ENCODE results near the gene COL18A1.
"Not testable (repeated sequence)": the region's sequence is repeated elsewhere in the genome, so short reads cannot be mapped to it uniquely, and the experiment has no call there.

COL18A1 gene

DNA sequence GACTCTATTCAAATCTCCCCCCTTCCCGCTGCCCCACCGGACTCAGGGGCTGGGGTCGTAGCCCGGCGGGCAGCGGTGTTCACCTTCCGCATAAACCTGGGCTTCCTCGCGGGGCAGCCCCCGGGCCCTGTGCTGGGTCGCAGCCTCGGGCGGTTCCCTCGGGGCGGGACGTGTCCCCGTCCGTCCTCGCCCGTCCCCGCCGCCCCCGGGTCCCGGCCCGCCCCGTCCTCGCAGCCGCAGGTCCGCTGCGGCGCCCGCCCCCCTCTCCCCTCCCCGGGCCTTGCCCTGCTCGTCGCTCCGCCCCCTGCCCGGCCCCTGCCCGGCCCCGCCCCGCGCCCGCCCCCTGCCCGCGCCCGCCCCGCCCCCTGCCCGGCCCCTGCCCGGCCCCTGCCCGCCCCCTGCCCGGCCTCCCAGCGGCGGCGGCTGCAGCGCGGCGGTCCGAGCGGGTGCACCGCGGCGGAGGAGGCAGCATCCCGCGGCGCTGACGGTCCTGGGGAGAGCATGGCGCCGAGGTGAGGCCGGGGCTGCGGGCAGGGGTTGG is at the start of gene COL18A1:
COL18A1 (plus strand) TSS at position 436 of the 541 bp plus-strand sequence; CDS start at position 502, 66 bp downstream.
- DNase-seq: no peak

DNA sequence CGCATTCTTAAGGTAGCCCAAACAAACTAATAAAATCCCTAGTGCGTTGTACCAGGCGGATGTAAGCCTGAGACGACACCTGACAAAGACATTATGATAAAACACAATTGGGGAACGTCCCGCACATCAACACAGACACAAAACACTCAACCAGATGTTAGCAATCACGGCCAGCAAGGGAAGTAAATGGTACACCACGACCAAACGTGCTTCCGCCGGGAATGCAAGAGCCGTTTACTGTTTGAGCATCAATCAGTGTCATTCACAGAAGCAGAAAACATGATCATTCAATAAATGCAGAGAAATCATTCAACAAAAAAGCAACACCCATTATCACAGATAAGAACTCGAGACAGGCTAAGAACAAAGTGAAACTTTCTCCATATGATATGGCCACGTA is 49.4 kb upstream of the COL18A1 start:
- DNase-seq: no peak

DNA sequence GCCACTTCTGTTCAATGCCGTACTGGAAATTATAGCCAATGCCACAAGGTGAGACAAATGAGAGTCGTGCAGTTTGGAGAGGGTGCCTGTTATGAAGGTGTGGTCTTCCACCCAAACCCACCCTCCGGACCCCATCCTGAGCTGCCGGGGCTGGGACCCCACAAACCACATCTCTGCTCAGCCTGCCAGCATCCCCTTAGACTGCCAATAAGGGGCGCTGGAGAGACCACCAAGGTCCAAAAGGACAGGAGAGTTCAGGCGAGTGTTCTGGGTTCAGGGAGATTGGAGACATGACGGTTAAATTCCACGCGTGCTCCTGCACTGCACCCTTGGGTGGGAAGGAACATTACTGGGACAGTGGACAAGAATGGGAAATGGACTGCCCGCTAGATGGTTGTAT is 48.7 kb upstream of the COL18A1 start:
- no peak for DNase-seq

DNA sequence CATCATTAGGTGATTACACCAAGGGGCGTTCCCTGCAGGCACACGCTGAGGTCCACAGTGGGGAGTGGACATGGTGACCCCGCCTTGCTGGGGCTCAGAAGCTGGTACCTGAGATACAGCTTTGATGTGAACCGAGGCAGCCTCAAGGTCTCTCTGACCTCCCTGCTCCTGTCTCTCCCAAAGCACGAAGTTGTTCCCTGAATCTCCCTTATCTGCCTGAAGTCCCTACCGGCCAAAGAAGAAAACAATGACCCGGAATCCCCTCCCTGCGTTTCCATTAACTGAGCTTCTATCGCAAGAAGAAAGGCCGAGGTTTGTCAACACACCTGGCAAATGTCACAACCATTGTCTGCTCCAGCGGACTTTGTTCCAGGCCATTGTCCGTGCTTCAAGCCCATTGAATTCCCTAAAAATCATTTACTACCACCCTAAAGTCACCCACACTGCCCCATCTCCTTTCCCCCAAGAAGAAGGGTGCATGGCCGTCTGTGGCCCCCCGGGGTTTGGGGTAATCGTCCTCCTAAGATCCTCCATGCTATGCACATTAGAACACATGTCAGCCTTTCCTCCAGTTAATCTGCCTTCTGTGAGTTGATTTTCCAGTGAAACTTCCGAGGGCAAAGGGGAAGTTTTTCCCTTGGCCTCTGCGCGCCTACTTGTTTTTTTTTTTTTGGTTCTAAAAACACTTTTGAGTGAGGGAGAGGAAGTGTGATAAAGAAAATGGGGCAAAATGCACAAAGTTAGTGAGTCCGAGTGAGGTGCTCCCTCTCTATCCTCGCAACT is 48.1 kb upstream of the COL18A1 start:
- no peak for DNase-seq

DNA sequence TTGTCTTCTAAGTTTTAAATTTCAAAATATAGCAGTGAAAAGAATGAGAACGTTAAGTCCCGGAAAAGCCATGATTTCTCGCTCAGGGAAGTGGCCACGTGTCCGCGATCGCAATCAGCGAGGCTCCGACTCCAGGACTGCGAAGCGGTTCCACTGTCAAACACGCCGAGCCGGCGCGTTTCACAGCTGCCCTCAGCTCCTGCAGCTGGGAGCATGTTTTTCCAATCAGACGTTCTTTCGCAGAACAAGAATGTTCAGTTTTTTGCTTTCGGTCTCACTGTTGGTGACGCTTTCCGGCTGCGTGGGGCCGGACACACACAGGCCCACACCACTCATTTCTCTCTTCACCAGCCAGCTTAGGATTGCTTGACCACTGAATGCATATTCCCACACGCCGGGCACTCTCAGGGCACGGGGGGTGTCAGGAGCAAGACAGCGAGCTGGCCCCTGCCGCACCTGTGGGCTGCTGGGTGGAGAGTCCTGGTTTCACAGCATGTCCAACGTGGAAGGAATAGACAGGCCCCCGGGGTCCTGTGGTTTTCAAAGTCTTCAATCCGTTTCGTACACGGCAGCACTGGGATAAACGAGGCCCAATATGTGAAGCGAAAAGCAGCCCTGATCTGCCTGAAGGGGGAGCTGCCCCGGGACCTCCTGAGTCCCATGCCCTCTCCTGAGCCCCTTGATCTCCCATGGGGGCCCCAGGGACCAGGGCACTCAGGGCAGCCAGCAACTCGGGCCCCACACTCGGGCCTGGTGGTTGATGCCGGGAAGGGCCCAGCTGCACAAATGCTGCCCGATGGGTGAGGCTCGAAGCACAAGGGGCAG is 47.3 kb upstream of the COL18A1 start:
- no peak for DNase-seq

DNA sequence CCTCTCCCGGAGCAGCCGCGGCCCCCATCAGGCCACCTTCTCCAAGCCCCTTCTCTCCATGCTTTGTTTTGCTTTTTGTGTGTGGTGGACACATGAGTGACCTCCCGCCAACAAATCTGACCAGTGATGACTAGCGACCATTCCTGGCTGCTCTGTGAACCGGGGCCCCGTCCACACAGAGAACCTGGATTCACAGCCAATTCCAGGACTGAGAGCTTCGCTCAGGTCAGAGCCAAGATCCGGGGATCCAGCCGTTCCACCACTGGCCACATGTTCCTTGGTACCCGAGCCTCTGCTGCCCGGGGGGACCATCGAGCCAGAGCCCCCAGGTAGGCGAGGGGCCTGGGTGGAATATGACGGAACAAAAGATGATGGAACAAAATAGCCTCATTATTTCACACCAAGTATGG is 46.7 kb upstream of the COL18A1 start:
- DNase-seq: no peak

DNA sequence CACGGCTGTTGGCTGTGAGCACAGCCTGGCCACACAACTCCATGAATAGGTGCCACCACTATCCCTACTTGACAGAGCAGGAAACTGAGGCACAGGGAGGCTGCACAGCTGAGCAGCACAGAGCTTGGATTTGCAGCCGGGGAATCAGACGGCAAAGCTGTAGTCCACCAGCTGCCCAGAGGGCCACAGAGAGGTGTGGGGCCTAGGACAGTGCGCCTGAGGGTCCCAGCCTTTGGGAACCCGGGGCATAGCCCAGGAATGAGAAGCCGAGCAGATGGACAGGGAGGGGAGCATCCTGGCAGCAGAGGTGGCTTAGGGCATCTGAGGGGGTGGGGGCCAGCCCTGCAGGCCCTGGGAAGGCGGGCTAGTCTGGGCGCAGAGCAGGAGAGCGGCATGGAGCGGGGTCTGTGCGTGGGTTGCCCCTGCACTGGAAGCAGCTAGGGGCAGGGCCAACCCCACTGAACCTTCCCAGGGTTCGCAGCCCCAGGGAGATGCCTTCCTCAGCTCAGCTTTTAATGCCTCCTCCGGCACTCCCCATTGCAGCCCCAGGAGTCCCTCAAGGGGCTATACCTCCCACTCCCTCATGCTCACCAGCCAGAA is 46.2 kb upstream of the COL18A1 start:
- no peak for DNase-seq

DNA sequence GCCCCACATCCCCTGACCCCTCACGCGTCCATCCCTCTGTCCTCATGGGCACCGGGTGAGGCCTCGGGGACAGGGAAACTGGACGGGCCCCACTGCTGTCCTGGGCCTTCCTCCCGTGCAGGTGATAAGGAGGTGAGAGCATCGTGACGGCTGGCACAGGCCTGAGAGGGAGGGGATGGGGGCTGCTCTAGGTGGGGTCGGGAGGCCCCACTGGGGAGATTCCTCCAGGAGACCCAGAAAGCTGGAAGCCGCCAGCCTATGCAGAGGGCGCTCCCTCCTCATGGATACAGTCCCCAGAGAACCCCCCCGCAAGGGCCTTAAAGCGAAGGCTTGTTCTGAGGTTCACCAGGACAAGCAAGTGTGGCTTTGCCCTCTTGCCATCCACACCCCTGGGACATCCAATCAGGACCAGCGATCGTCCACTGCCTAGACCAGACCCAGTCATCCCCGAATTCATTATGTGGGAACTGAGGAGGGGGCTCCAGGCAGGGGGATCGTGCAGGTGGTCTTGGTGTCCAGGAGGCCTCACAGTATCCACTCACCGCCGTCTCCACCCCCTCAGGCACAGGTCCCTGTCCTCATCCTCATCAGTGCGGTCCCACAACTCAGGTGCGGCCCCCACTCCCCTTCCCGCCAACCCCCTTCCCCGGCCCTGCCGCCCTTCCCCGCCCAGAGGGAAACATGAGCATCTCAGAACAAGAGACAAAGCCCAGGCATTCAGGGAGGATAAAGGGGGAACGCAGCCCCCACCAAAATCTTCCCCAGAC is 45.3 kb upstream of the COL18A1 start:
- no peak for DNase-seq

DNA sequence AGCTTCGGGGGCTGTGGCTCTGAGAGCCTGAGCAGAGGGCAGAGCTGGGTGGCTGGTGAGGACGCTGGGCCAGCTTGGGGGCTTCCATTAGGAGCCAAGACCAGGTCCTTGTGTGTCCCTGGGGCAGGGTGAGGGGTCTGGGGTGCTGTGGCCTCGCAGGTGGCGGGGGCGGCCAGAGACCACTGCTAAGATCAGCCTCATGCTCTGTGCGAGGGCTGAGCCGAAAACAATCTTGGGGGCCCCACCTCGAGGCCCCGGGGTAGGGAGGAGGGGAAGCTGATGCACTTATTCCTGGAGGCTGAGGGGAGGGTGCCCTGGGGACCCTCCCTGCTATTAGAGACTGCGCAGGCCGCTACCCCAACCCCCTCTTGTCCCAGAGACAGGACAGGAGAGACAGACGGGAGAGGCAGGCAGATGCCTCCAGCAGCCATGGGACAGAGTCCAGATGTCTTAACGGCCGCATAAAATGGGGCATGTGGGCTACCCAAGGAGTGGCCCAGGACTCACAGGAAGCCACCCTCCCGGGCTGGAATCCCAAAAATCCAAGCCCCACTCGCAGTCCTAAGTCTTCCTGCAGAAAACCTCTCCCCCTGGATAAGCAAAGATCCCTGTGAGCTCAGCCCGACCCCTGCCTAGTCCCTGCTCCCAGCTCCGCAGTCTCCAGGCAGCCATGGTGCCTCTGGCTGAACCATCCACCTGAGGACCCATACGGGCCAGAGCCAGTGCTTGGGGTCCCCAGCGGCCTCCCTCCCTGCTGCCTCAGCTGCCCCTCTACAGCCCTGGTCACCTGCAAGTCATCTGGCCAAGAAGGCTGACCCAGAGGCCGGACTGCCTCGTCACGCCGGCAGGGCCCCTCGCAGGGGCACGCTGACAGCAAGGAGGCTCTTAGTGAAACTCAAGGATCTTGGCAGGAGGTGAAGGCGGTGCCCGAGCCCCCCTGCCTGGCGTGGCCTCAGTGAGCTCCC is 43.6 kb upstream of the COL18A1 start:
- no peak for DNase-seq

DNA sequence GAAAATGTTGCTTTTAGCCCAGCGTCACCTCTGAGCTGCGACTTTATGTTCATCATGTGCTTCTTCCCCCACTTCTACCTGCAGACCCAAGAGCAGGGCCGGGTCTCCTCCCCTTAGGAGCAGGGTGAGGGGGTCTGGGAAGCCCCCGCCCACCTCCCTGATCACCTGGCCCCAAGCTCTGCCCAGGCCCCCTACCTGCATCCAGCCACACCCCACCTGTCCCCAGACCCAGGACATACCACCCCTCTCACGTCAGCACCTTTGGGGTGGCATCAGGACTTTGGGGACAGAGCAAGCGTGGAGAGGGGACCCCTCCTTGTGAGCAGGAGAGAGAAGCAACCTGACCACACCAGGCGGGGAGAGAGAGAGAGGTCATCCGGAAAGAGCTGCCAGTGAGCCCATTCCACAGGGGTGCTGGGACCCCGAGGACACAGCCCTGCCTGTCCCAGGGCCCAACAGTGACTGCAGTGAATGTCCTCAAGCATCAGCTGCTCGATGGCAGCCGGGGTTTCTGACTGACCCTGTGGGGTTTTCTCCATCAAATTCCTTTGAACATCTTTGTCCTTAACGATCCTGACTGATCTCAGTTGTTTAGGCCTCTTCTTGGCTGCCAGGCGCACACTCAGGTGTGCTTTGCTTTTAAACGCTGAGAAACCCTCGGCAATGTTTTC is 42.8 kb upstream of the COL18A1 start:
- no peak for DNase-seq

DNA sequence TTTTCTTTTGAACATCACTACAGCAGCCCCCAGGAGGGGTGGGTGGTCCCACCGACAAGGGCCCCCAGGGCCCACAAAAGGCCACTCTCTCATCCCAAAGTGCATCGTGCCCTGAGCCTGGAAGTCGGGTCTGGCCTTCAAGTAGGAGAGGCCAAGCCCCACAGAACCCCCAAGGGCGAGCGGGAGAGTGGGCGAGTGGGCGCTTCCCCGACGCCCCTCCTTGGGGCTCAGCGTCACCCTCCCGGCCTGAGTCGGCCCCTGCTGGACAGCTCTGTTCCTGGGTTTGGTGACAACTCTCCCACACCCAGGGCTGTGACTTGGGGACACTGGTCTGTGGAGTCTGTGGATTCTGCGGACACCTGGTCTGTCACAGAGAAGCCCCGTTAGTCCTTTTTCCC is 42.2 kb upstream of the COL18A1 start:
- DNase-seq: no peak

DNA sequence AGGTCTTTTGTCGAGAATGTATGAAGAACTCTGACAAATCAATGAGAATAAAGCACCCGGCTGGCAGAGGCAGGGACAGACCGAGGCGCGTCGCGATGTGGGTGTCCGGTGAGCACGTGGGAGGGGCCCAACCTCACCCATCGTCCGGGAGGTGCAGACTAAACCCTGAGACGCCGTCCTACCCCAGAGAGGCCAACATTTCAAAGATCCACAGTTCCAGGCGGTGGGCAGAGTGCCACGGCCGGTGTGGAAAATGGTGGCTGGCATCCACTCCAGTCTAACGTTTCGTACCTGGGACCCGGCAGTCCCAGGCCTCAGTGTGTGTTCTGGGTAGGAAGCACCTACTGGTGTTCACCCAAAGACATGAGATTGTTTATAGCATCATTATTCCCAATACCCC is 41.7 kb upstream of the COL18A1 start:
- DNase-seq: not testable (repeated sequence)

DNA sequence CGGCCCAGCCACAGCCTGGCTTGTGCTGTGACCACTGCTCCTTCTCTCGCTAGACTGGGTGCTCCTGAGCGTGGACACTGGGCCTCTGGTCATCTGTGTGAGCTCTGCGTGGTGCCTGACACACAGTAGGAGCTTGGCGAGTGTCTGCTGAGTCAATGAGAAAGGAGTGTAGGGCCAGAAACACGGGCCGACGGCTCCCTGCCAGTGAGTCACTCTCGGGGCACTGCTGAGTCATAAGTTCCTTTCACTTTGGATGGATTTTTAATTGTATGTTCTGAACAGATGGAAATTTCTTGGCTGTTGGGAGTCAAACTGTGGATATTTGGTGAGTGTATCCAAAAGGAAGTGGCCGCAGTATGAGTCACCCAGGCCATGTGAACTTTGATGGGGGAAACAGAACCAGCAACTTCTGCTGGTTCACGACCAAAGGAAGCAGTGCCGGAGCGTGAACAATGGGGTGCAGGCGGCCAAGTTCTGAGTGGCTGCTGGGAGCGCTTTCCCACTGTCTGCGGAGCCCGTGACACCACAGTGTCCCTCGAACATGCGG is 41.0 kb upstream of the COL18A1 start:
- no peak for DNase-seq

DNA sequence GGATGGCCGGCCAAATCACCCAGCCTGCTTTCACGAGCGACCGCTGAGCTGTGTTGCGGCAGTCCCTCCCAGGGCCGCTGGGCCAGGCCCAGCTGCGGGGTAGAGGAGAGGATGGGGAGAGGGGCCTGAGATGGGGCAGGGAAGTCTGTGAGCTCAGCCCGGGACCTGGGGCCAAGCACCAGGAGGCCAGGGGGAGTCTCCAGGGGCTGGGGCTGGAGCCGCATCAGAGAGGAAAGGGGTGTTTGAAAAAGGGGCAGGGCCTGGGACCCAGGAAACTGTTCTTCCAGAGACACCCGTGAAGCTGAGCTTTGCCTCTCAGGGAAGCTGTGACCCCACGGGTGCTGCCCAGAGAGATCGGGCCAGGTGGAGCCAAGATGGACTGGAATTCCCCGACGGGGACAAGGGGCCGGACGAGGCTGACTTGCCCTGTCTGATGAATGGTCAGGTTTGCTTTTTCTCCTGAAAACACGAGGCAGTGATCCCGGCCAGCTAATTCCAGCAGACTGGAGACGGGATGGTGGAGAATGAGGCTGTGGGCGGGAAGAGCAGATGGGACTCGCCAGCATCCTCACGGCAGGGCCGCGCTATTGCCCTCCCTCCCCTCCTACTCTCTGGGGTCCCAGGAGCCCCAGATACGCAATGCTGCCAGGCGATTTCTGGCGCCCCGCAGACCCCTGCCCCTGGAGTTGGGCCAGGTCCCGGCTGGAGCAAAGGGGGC is 40.3 kb upstream of the COL18A1 start:
- DNase-seq: no peak

DNA sequence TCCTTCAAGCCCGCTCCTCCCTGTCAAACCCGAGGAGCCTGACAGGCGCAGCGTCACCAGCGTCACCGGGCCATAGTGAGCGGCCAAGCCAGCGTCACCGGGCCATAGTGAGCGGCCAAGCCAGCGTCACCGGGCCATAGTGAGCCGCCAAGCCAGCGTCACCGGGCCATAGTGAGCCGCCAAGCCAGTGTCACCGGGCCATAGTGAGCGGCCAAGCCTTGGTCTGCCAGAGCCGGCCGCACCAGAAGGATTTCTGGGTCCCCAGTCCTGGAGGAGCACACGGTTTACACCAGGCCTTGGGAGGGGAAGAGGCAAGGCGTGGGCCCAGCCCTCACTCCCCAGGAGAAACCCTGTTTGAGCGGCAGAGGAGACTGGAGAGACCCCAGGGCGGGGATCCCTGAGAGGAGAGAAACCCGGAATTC is 39.8 kb upstream of the COL18A1 start:
- DNase-seq: no peak

DNA sequence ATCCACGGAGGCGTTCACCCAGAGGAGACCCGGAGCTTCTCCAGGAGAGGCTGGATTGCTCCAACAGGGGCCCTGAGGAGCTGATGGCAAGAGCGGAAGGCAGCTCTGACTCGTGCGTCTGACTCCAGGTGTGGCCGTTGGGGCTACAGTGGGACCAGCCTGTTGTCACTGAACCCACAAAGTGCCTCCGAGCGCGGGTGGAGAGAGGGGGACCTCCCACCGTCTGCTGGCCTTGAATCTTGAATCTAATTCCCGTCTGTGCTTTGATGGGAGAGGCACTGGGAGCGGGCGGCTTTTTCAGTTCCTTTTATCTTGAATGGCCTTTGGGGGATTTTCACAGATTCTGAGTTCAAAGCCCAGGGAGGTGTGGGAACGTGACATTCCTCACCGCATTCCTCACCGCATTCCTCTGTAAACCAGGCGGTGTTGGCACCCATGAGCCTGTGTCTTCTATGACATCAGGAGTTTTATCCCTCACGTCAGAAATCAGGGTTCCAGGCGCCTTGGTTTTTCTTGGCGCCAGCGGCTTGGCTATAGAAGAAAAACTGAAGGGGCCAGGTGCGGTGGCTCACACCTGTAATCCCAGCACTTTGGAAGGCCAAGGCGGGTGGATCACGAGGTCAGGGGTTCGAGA is 39.2 kb upstream of the COL18A1 start:
- DNase-seq: no peak

DNA sequence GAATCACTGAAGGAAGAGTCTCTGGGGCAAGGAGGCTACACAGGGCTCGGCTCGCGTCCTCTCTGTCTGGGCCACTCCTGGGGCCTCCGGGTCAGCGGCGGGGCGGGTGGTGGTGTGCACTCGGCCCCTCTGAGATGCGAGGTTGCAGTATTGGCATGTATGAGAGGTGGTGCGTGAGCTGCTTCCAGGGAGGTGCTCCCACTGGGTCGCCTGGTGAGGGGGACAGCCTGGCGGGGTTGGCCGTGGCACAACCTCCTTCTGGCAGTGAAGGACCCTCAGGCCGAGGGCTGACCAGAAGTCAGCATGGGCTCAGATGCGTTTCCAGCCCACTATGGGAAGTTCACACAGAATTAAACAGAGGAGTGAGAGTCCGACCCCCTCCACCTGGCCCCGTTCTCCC is 38.5 kb upstream of the COL18A1 start:
- DNase-seq: no peak

DNA sequence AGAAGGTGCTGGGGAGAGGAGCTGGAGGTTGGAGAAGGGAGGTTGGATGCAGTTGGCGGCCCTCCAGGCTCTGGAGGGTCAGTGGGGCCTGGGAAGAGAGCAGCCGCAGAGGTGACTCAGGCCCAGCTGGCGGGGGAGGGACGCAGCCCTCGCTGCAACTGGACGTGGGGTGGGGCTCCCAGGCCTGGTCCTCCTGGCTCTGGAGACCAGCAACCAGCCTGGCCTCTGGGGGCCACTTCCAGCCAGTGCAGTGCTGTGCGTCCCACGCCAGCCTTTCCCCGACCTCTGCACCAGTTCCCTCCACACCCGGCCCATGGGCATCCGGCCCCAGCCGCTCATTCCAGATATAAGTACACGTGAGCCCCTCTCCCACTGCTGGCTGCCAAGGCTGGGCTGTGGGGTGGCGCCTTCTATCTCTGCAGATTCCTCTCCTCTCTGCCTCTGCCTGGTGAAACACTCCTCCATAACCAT is 38.0 kb upstream of the COL18A1 start:
- no peak for DNase-seq
